ENCODE results near the gene PLCB1.

PLCB1 gene

DNA sequence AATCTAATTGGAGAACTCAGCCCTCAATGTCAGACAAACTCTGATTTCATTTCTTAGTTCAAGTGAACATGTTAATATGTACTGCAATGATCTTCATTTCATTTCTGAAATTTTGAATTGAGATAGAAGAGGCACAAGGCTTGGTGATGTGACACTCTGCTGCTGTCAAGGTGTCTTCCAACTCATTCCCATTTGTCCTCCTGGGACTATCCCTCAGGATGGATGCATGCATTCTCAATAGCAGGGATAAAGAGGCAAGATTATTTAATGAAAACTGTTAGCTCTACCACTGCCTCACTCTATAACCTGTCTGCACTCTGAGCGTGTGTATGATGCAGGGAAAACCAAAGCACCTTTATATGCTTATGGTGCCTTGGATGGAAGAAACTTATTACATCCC lies 78.7 kb downstream of the PLCB1 start:
- Histone ChIP-seq H2BK120ac (ENCODE audit: low read depth, low read length) (no peak overlapping the region), H3K27ac (replicated peaks; ENCODE audit: low read length) (no peak overlapping the region), H3K4me1 (ENCODE audit: control insufficient read depth in 2 of 2, insufficient read depth in 1 of 2, low read depth in 1 of 2, low read length in 2 of 2) (peaks cover 9% of the 10 kb centered on the region in 2 donors), H2AFZ (ENCODE audit: low read length) (no peak overlapping the region), H3K9me3 (replicated peaks in 1 of 2; ENCODE audit: control insufficient read depth in 2 of 2, insufficient read depth in 1 of 2, low read depth in 1 of 2, low read length in 2 of 2) (no peaks in the 10 kb centered on the region), H3K79me1 (ENCODE audit: low read depth, low read length) (no peaks in the 10 kb centered on the region), H3K18ac (ENCODE audit: low read length) (no peak overlapping the region), H3K9ac (ENCODE audit: low read depth, low read length, poor library complexity) (no peak overlapping the region), H2BK15ac (ENCODE audit: low read length) (no peak overlapping the region), H2BK5ac (ENCODE audit: low read length) (no peak overlapping the region), H4K91ac (ENCODE audit: low read depth, low read length, poor library complexity) (no peak overlapping the region), H4K8ac (ENCODE audit: low read depth, low read length) (no peak overlapping the region), H3K14ac (ENCODE audit: low read length) (no peak overlapping the region), H3K36me3 (replicated peaks in 1 of 2; ENCODE audit: control insufficient read depth in 2 of 2, insufficient read depth in 2 of 2, low read length in 2 of 2) (no peaks in the 10 kb centered on the region), H3K4ac (ENCODE audit: low read length) (no peak overlapping the region), H2AK5ac (ENCODE audit: low read depth, low read length) (no peak overlapping the region), H3K4me2 (ENCODE audit: insufficient read depth, low read length, poor library complexity, severe bottlenecking) (no peak overlapping the region), H3K23ac (ENCODE audit: low read depth, low read length, poor library complexity) (no peak overlapping the region), H2BK12ac (ENCODE audit: low read length) (no peak overlapping the region), H3K4me3 (ENCODE audit: low read length in 2 of 2) (no peak overlapping the region), H3K27me3 (ENCODE audit: control insufficient read depth in 3 of 3, insufficient read depth in 3 of 3, low read depth in 1 of 3, low read length in 3 of 3) (no peaks in the 10 kb centered on the region)
- WGBS, 2 donors (ENCODE audit: extremely low coverage in 2 of 2, insufficient read length in 2 of 2, insufficient replicate concordance in 1 of 2): no CpG with 5 or more reads among the region's 1 CpG
- DNase-seq (ENCODE audit: low spot score): no peak

DNA sequence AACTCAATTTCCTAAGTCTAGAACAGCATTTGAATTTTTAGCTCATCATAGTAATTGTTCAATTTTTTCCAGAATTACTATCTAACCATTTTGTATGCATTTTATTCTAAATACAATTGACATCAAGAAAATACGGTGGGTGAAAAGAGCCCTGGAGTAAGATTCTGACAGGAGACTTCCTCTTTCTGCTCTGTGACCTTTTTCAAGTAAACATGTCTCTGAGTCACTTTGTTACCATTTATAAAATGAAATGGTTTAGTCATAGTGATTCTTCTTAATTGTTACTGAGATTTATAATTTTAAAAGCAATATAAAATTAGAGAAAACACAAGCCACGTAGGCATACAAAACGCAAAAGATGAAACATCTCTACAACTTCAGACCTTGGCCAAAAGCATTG lies 80.2 kb downstream of the PLCB1 start:
- peaks cover 9% of the 10 kb centered on the region in 2 donors for H3K4me1 ChIP-seq (ENCODE audit: control insufficient read depth in 2 of 2, insufficient read depth in 1 of 2, low read depth in 1 of 2, low read length in 2 of 2)

DNA sequence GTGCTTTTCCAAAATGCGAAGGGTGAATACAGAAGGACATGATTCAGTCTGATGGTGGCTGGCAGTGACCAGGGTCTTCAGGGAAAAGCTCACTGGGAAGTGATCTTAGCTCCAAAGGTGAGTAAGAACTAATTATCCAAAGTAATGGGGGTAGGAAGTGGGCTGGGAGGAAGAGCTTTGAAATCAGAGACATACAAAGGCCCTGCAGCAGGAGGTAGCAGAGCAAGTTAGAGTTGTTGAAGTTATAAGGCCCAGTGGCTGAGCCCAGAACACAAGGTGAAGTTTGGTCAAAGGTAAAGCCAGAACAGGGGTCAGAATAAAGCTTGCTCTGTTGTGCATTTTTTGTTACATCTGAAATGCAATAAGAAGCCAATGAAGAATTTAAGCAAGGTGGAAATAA lies 81.2 kb downstream of the PLCB1 start:
- no peaks in the 10 kb centered on the region for H3K9me3 ChIP-seq (replicated peaks in 1 of 2; ENCODE audit: control insufficient read depth in 2 of 2, insufficient read depth in 1 of 2, low read depth in 1 of 2, low read length in 2 of 2)
- H3K27me3 ChIP-seq (ENCODE audit: control insufficient read depth in 3 of 3, insufficient read depth in 3 of 3, low read depth in 1 of 3, low read length in 3 of 3): no peaks in the 10 kb centered on the region
- H3K14ac ChIP-seq (ENCODE audit: low read length): no peak overlapping the region
- H2BK5ac ChIP-seq (ENCODE audit: low read length): no peak overlapping the region
- H2AK5ac ChIP-seq (ENCODE audit: low read depth, low read length): no peak overlapping the region
- no peak overlapping the region for H2BK120ac ChIP-seq (ENCODE audit: low read depth, low read length)
- WGBS, 2 donors (ENCODE audit: extremely low coverage in 2 of 2, insufficient read length in 2 of 2, insufficient replicate concordance in 1 of 2): no CpG with 5 or more reads among the region's 1 CpG
- H3K79me1 ChIP-seq (ENCODE audit: low read depth, low read length): no peaks in the 10 kb centered on the region
- no peak overlapping the region for H3K18ac ChIP-seq (ENCODE audit: low read length)
- H3K4ac ChIP-seq (ENCODE audit: low read length): no peak overlapping the region
- no peak overlapping the region for H3K4me3 ChIP-seq (ENCODE audit: low read length in 2 of 2)
- H2BK12ac ChIP-seq (ENCODE audit: low read length): no peak overlapping the region
- H4K91ac ChIP-seq (ENCODE audit: low read depth, low read length, poor library complexity): no peak overlapping the region
- H2AFZ ChIP-seq (ENCODE audit: low read length): no peak overlapping the region
- no peak overlapping the region for H3K9ac ChIP-seq (ENCODE audit: low read depth, low read length, poor library complexity)
- no peak overlapping the region for H4K8ac ChIP-seq (ENCODE audit: low read depth, low read length)
- H3K4me1 ChIP-seq (ENCODE audit: control insufficient read depth in 2 of 2, insufficient read depth in 1 of 2, low read depth in 1 of 2, low read length in 2 of 2): peaks cover 9% of the 10 kb centered on the region in 2 donors
- no peak for DNase-seq (ENCODE audit: low spot score)
- H2BK15ac ChIP-seq (ENCODE audit: low read length): no peak overlapping the region
- H3K36me3 ChIP-seq (replicated peaks in 1 of 2; ENCODE audit: control insufficient read depth in 2 of 2, insufficient read depth in 2 of 2, low read length in 2 of 2): no peaks in the 10 kb centered on the region
- H3K27ac ChIP-seq (replicated peaks; ENCODE audit: low read length): no peak overlapping the region
- H3K23ac ChIP-seq (ENCODE audit: low read depth, low read length, poor library complexity): no peak overlapping the region
- H3K4me2 ChIP-seq (ENCODE audit: insufficient read depth, low read length, poor library complexity, severe bottlenecking): no peak overlapping the region

More for the DNA sequence above, 80.2 kb downstream of the PLCB1 start:
- H3K27ac ChIP-seq (replicated peaks; ENCODE audit: low read length): no peak overlapping the region
- H3K9me3 ChIP-seq (replicated peaks in 1 of 2; ENCODE audit: control insufficient read depth in 2 of 2, insufficient read depth in 1 of 2, low read depth in 1 of 2, low read length in 2 of 2): no peaks in the 10 kb centered on the region
- H2AK5ac ChIP-seq (ENCODE audit: low read depth, low read length): no peak overlapping the region
- H3K18ac ChIP-seq (ENCODE audit: low read length): no peak overlapping the region
- no peak overlapping the region for H3K4me2 ChIP-seq (ENCODE audit: insufficient read depth, low read length, poor library complexity, severe bottlenecking)
- no peaks in the 10 kb centered on the region for H3K27me3 ChIP-seq (ENCODE audit: control insufficient read depth in 3 of 3, insufficient read depth in 3 of 3, low read depth in 1 of 3, low read length in 3 of 3)
- H3K23ac ChIP-seq (ENCODE audit: low read depth, low read length, poor library complexity): no peak overlapping the region
- H4K8ac ChIP-seq (ENCODE audit: low read depth, low read length): no peak overlapping the region
- no peak overlapping the region for H2AFZ ChIP-seq (ENCODE audit: low read length)
- H3K4me3 ChIP-seq (ENCODE audit: low read length in 2 of 2): no peak overlapping the region
- no peak overlapping the region for H2BK12ac ChIP-seq (ENCODE audit: low read length)
- H4K91ac ChIP-seq (ENCODE audit: low read depth, low read length, poor library complexity): no peak overlapping the region
- DNase-seq (ENCODE audit: low spot score): no peak
- no peak overlapping the region for H3K14ac ChIP-seq (ENCODE audit: low read length)
- H3K4ac ChIP-seq (ENCODE audit: low read length): no peak overlapping the region
- H3K36me3 ChIP-seq (replicated peaks in 1 of 2; ENCODE audit: control insufficient read depth in 2 of 2, insufficient read depth in 2 of 2, low read length in 2 of 2): no peaks in the 10 kb centered on the region
- H2BK15ac ChIP-seq (ENCODE audit: low read length): no peak overlapping the region
- H2BK120ac ChIP-seq (ENCODE audit: low read depth, low read length): no peak overlapping the region
- H3K9ac ChIP-seq (ENCODE audit: low read depth, low read length, poor library complexity): no peak overlapping the region
- no CpG with 5 or more reads among the region's 3 CpGs for WGBS, 2 donors (ENCODE audit: extremely low coverage in 2 of 2, insufficient read length in 2 of 2, insufficient replicate concordance in 1 of 2)
- H2BK5ac ChIP-seq (ENCODE audit: low read length): no peak overlapping the region
- H3K79me1 ChIP-seq (ENCODE audit: low read depth, low read length): no peaks in the 10 kb centered on the region

DNA sequence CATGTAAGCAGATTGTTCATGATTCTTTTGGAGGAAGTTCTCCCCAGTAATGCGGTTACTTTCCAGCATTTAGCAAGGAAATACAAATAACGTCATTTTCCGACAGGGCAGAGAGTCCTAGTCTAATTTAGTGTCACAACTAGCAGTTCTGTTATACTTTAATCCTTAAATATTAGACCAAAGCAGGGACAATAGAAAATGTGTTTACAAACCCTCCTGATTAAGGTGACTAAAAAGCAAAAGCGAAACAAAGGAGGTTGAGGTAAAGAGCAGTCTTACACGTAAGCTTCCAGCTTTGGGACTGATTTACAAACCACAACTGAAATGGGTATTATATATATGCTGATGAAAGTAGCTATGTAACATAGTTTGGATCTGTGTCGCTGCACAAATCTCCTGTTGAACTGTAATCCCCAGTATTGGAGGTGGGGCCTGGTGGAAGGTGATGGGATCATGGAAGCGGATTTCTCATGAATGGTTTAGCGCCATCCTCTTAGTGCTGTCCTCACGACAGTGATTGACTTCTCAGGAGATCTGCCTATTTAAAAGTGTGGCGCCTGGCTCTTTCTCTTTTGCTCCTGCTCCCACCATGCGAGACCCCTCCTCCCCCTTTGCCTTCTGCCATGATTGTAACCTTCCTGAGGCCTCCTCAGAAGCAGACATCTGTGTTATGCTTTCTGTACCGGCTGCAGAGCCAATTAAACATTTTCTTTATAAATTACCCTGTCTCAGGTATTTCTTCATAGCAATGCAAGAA lies 81.9 kb downstream of the PLCB1 start:
- Histone ChIP-seq H2BK12ac (ENCODE audit: low read length) (no peak overlapping the region), H2AK5ac (ENCODE audit: low read depth, low read length) (no peak overlapping the region), H3K23ac (ENCODE audit: low read depth, low read length, poor library complexity) (no peak overlapping the region), H3K36me3 (replicated peaks in 1 of 2; ENCODE audit: control insufficient read depth in 2 of 2, insufficient read depth in 2 of 2, low read length in 2 of 2) (no peaks in the 10 kb centered on the region), H3K4me2 (ENCODE audit: insufficient read depth, low read length, poor library complexity, severe bottlenecking) (no peak overlapping the region), H2AFZ (ENCODE audit: low read length) (no peak overlapping the region), H2BK15ac (ENCODE audit: low read length) (no peak overlapping the region), H2BK5ac (ENCODE audit: low read length) (no peak overlapping the region), H3K79me1 (ENCODE audit: low read depth, low read length) (no peaks in the 10 kb centered on the region), H4K8ac (ENCODE audit: low read depth, low read length) (no peak overlapping the region), H3K14ac (ENCODE audit: low read length) (no peak overlapping the region), H3K4me3 (ENCODE audit: low read length in 2 of 2) (no peak overlapping the region), H3K18ac (ENCODE audit: low read length) (no peak overlapping the region), H4K91ac (ENCODE audit: low read depth, low read length, poor library complexity) (no peak overlapping the region), H3K27ac (replicated peaks; ENCODE audit: low read length) (no peak overlapping the region), H3K9ac (ENCODE audit: low read depth, low read length, poor library complexity) (no peak overlapping the region), H3K4ac (ENCODE audit: low read length) (no peak overlapping the region), H3K4me1 (ENCODE audit: control insufficient read depth in 2 of 2, insufficient read depth in 1 of 2, low read depth in 1 of 2, low read length in 2 of 2) (peaks cover 9% of the 10 kb centered on the region in 2 donors), H3K27me3 (ENCODE audit: control insufficient read depth in 3 of 3, insufficient read depth in 3 of 3, low read depth in 1 of 3, low read length in 3 of 3) (no peaks in the 10 kb centered on the region), H2BK120ac (ENCODE audit: low read depth, low read length) (no peak overlapping the region), H3K9me3 (replicated peaks in 1 of 2; ENCODE audit: control insufficient read depth in 2 of 2, insufficient read depth in 1 of 2, low read depth in 1 of 2, low read length in 2 of 2) (no peaks in the 10 kb centered on the region)
- WGBS, 2 donors (ENCODE audit: extremely low coverage in 2 of 2, insufficient read length in 2 of 2, insufficient replicate concordance in 1 of 2): no CpG with 5 or more reads among the region's 12 CpGs
- DNase-seq (ENCODE audit: low spot score): no peak

Data from neuronal stem cell (in vitro differentiated cells).